Neural crest cell (in vitro differentiated cells): ENCODE data around the gene NR3C1. TPM values are rescaled to one million over a fixed set of nuclear protein-coding genes. Genes with fewer than 3 reads are reported as not detected.

Source experiments
- DNase-seq: peaks from one replicate; pipeline ENCODE4 v3.0.0; 2021; ENCODE audit warnings: low read depth, mixed read lengths, low spot score
- H3K27ac Mint-ChIP-seq: one replicate; pipeline ENCODE4 v1.8.0; 2021; ENCODE audit warnings: mild to moderate bottlenecking, mixed read lengths; ENCODE audit not compliant: unreplicated experiment
- H3K27me3 Mint-ChIP-seq: 2 replicates; pipeline ENCODE4 v1.8.0; 2021; ENCODE audit warnings: low read depth, mild to moderate bottlenecking, mixed read lengths
- H3K36me3 Mint-ChIP-seq: 2 replicates; pipeline ENCODE4 v1.8.0; 2021; ENCODE audit warnings: low read depth, mild to moderate bottlenecking, mixed read lengths
- H3K4me1 Mint-ChIP-seq: 2 replicates; pipeline ENCODE4 v1.8.0; 2021; ENCODE audit warnings: mixed read lengths
- H3K4me3 Mint-ChIP-seq: one replicate; pipeline ENCODE4 v1.8.0; 2021; ENCODE audit warnings: mild to moderate bottlenecking, mixed read lengths
- H3K9me3 Mint-ChIP-seq: 2 replicates; pipeline ENCODE4 v1.8.0; 2021; ENCODE audit warnings: mixed read lengths
- CTCF ChIP-seq: fragments of 200-600 bp; sonication (generic); conservative IDR thresholded peaks from 2 replicates; pipeline ENCODE4 v1.5.0; 2021; ENCODE audit warnings: antibody characterized with exemption, mild to moderate bottlenecking
- total RNA-seq: library from RNA; stranded (reverse); gene quantifications from 2 replicates; pipeline ENCODE4 v1.2.1, GENCODE V29; 2021

NR3C1 gene
- total RNA-seq, 1 donor from 2014 or later, result 1.8 TPM

- H3K9me3 Mint-ChIP-seq, result no peaks in the 10 kb centered on the region
- H3K4me1 Mint-ChIP-seq, result peaks cover 3% of the 10 kb centered on the region
- no peak for TF ChIP-seq CTCF
- H3K27me3 Mint-ChIP-seq, result no peaks in the 10 kb centered on the region
- no peaks in the 10 kb centered on the region for H3K36me3 Mint-ChIP-seq
- no peak overlapping the region for H3K27ac Mint-ChIP-seq
- H3K4me3 Mint-ChIP-seq, result no peak overlapping the region
- no peak for DNase-seq
Measured at GRCh38 chr5:143356855-143357583, 46.5 kb downstream of the NR3C1 start.

- Mint-ChIP-seq H3K4me1 (no peaks in the 10 kb centered on the region), H3K9me3 (no peaks in the 10 kb centered on the region), H3K4me3 (no peak overlapping the region), H3K27ac (no peak overlapping the region), H3K36me3 (no peaks in the 10 kb centered on the region), H3K27me3 (no peaks in the 10 kb centered on the region)
- DNase-seq, result no peak
- no peak for TF ChIP-seq CTCF
Measured at GRCh38 chr5:143355710-143356109, 47.8 kb downstream of the NR3C1 start.

- Mint-ChIP-seq H3K36me3 (no peaks in the 10 kb centered on the region), H3K4me3 (no peak overlapping the region), H3K27me3 (no peaks in the 10 kb centered on the region), H3K9me3 (no peaks in the 10 kb centered on the region), H3K27ac (no peak overlapping the region), H3K4me1 (no peaks in the 10 kb centered on the region)
- no peak for DNase-seq
- TF ChIP-seq CTCF, result no peak
Measured at GRCh38 chr5:143354025-143354424, 49.5 kb downstream of the NR3C1 start.

GRCh38 chr5:143352691-143353090 lies 50.8 kb downstream of the NR3C1 start:
- H3K36me3 Mint-ChIP-seq, result no peaks in the 10 kb centered on the region
- TF ChIP-seq CTCF, result no peak
- no peaks in the 10 kb centered on the region for H3K27me3 Mint-ChIP-seq
- no peaks in the 10 kb centered on the region for H3K4me1 Mint-ChIP-seq
- DNase-seq, result no peak
- no peaks in the 10 kb centered on the region for H3K9me3 Mint-ChIP-seq
- no peak overlapping the region for H3K4me3 Mint-ChIP-seq
- no peak overlapping the region for H3K27ac Mint-ChIP-seq

GRCh38 chr5:143350751-143351602 lies 52.5 kb downstream of the NR3C1 start:
- no peak overlapping the region for H3K27ac Mint-ChIP-seq
- no peaks in the 10 kb centered on the region for H3K9me3 Mint-ChIP-seq
- no peak for TF ChIP-seq CTCF
- no peaks in the 10 kb centered on the region for H3K36me3 Mint-ChIP-seq
- H3K4me3 Mint-ChIP-seq, result no peak overlapping the region
- DNase-seq, result no peak
- H3K4me1 Mint-ChIP-seq, result no peaks in the 10 kb centered on the region
- no peaks in the 10 kb centered on the region for H3K27me3 Mint-ChIP-seq
